ENCODE data around the gene AIF1L.

Gene AIF1L

DNA sequence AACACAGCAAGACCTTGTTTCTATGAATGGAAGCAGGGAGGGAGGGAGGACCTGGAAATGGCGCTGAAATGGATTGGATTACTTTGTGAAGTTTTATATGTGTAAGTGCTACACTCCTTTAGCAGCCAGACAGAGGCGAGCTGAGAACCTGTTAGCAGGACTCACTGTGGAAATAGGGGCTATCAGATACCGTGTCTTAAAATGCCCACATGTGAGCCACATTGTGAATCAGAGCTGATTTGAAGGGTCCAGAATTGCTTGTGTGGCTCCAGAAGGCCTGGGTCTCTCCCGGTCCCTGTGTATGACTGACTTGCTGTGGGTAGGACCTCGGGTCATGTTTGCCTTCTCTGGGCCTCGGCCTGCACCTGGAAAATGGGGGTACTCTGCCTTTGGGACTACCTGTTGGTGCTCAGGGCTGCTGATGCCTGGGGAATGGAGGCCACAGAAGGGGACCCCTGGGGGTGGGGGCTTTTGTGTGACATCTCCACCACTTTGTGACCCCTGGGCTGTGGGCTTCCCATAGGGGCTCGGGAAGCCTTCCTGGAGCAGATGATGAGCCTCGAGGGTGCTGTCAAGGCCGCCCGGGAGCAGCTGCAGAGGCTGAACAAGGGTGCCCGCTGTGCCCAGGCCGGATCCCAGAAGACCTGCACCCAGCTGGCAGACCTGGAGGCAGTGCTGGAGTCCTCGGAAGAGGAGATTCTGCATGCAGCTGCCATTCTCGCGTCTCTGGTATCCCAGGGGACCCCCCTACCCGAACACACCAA, 24.0 kb upstream of the AIF1L start:
- TF ChIP-seq, protein P1, sequence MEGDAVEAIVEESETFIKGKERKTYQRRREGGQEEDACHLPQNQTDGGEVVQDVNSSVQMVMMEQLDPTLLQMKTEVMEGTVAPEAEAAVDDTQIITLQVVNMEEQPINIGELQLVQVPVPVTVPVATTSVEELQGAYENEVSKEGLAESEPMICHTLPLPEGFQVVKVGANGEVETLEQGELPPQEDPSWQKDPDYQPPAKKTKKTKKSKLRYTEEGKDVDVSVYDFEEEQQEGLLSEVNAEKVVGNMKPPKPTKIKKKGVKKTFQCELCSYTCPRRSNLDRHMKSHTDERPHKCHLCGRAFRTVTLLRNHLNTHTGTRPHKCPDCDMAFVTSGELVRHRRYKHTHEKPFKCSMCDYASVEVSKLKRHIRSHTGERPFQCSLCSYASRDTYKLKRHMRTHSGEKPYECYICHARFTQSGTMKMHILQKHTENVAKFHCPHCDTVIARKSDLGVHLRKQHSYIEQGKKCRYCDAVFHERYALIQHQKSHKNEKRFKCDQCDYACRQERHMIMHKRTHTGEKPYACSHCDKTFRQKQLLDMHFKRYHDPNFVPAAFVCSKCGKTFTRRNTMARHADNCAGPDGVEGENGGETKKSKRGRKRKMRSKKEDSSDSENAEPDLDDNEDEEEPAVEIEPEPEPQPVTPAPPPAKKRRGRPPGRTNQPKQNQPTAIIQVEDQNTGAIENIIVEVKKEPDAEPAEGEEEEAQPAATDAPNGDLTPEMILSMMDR (IDR thresholded peaks at IDR 0.05; ENCODE audit: insufficient read depth, low read length, poor library complexity, severe bottlenecking): no peak
- no peak overlapping the region for H3K4me3 ChIP-seq (replicated peaks; ENCODE audit: low read depth, low read length)
- no peaks in the 10 kb centered on the region; the same call in none of the 2 replicates for H3K27me3 ChIP-seq (replicated peaks; ENCODE audit: control insufficient read depth, insufficient read depth, low read length)
- DNase-seq (ENCODE audit: extremely low read depth, insufficient read length): no peak
- H3K36me3 ChIP-seq (ENCODE audit: control insufficient read depth, insufficient read depth, low read length): no peaks in the 10 kb centered on the region

DNA sequence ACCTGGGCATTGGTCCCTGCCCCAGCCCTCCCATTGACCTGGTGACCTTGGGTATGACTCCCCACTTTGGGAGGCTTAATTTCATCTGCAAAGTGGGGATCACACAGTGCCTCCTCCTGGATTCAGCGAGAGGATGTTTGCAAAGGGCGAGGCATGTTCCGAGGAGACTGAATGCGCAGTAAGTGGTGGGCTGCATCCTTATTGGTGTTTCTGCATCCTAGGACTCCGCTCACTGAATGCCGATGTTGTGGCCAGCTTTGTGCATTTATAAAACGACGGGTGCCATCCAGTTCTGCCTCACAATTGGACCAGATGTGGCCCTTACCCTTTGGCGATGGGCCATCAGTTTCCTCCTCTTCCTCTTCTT, 23.5 kb upstream of the AIF1L start:
- Histone ChIP-seq H3K4me3 (replicated peaks; ENCODE audit: low read depth, low read length) (no peak overlapping the region), H3K27me3 (replicated peaks; ENCODE audit: control insufficient read depth, insufficient read depth, low read length) (no peaks in the 10 kb centered on the region; the same call in none of the 2 replicates), H3K36me3 (ENCODE audit: control insufficient read depth, insufficient read depth, low read length) (no peaks in the 10 kb centered on the region)
- TF ChIP-seq, protein P1 (IDR thresholded peaks at IDR 0.05; ENCODE audit: insufficient read depth, low read length, poor library complexity, severe bottlenecking): no peak
- no peak for DNase-seq (ENCODE audit: extremely low read depth, insufficient read length)

DNA sequence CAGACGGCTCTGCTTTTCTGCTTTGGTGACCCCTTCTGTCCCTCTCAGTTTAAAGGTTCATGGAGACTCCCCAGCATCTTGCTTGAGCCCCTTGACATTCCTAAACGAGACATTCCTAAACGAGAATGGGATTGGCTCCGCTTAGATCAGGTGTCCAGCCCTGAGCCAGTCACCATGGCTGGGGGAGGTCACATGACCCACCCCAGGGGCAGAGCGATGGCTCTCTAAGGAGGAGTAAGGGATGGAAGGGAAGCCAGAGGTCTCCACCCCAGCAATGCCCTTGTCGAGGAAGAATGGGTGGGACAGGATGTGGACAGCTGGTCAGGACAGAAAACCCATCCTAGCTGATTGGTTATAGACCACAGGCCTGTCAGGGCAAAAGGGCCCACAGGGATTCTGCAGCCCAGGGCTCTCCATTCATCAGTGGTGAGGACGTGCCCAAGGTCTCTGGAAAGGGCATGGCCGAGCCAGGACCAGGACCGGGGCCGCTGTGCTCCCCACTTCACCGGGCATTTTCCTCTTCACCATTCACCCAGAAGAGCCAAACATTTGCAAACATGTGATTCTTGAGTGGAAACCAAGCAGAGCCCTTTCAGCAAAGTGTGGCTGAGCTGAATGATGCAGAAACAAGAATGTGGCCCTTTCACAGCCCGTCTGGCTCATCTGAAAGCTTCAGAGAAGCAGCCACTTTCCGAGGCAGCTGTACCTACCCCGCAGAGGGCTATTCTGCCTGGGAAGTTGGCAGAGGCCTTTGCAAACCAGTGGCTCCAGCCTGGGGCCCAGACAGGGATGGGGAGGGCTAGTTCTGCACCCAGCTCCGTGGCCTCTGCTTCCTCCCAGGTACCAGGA, 19.8 kb upstream of the AIF1L start:
- Histone ChIP-seq H3K4me3 (replicated peaks; ENCODE audit: low read depth, low read length) (no peak overlapping the region), H3K36me3 (ENCODE audit: control insufficient read depth, insufficient read depth, low read length) (no peaks in the 10 kb centered on the region), H3K27me3 (replicated peaks; ENCODE audit: control insufficient read depth, insufficient read depth, low read length) (peaks cover 1% of the 10 kb centered on the region)
- TF ChIP-seq, protein P1 (IDR thresholded peaks at IDR 0.05; ENCODE audit: insufficient read depth, low read length, poor library complexity, severe bottlenecking): no peak
- no peak for DNase-seq (ENCODE audit: extremely low read depth, insufficient read length)

DNA sequence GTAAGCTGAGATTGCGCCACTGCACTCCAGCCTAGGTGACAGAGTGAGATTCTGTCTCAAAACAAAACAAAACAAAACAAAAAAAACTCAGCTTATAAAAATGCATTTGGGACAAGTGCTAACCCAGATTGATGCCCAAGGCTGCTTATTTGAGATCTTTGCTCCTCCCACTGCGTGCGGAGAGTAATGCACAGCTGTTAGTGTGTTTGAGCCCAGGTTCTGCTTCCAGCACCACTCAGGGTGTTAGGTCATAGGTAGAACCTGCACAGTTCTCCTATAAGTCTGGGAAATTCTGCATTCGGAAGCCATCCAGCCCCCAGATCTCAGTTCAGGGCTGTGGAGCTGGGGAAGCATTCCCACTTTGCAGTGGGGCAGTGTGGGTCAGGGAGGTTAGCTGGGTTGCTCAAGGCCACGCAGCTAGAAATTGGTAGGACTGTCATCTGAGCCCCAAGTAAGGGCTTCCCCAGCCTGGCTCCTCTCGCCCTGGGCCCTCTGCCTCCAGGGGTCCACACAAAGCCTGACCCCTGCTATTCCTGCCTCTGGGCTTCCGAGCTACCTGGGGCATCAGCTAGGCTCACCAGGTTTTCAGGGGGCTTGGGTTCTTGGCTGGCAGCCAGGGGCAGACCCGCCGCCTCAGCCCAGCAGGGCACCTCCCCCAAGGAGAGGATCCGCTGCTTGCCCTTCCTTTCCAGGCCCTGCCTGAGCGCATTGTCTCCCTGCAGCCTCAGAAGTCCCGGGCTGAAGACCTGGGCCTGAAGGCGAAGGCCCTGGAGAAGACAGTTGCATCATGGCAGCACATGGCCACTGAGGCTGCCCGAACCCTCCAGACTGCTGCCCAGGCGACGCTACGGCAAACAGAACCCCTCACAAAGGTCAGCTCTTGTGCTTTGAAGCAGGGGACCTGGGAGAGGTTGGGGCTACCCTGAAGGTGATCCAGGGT, 17.6 kb upstream of the AIF1L start:
- DNase-seq (ENCODE audit: extremely low read depth, insufficient read length): no peak
- H3K27me3 ChIP-seq (replicated peaks; ENCODE audit: control insufficient read depth, insufficient read depth, low read length): peaks cover 1% of the 10 kb centered on the region

DNA sequence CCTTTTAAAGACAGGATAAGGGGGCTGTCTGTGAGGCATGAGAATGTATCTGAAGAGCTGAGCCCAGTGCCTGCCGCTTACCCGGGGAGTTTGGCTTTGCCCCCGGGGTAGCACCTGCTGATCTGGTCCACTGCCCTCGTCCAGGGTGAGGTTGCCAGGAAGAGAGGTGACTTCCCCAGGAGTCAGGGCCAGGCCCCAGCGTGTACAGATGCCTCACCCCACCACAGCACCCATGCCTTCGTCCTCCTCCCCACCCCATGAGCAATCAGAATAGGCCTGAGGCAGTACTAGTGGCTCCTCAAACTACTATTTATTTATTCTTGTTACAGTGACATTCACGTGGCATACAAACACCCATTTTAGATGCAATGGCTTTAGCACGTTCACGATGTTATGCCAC, 15.7 kb upstream of the AIF1L start:
- Histone ChIP-seq H3K27me3 (replicated peaks; ENCODE audit: control insufficient read depth, insufficient read depth, low read length) (peaks cover 1% of the 10 kb centered on the region), H3K36me3 (ENCODE audit: control insufficient read depth, insufficient read depth, low read length) (no peaks in the 10 kb centered on the region), H3K4me3 (replicated peaks; ENCODE audit: low read depth, low read length) (no peak overlapping the region)
- DNase-seq (ENCODE audit: extremely low read depth, insufficient read length): no peak
- TF ChIP-seq, protein P1 (IDR thresholded peaks at IDR 0.05; ENCODE audit: insufficient read depth, low read length, poor library complexity, severe bottlenecking): no peak

More for the DNA sequence above, 17.6 kb upstream of the AIF1L start:
- Histone ChIP-seq H3K36me3 (ENCODE audit: control insufficient read depth, insufficient read depth, low read length) (no peaks in the 10 kb centered on the region), H3K4me3 (replicated peaks; ENCODE audit: low read depth, low read length) (no peak overlapping the region)
- TF ChIP-seq, protein P1 (IDR thresholded peaks at IDR 0.05; ENCODE audit: insufficient read depth, low read length, poor library complexity, severe bottlenecking): no peak
